ENCODE results near the gene ZNF649.

DNA sequence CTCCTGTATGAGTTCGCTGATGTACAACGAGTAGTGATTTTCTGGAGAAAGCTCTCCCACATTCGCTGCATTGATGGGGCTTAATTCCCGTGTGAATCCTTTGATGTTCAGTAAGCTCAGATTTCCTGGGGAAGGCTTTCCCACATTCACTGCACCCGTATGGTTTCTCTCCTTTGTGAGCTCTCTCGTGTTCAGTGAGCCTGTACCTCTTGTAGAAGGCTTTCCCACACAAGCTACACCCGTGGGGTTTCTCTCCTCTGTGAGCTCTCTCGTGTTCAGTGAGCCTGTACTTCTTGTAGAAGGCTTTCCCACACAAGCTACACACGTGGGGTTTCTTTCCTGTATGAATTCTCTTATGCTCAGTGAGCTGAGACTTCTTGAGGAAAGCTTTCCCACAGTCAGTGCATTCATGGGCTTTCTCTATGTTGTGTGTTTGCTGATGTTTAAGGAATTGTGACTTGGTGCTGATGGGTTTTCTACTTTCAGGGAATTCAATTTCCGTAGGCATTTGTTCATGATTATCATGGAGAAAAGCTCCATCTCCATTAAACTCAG, 13.5 kb downstream of the ZNF649 start:
- TF ChIP-seq GTF2F1 (IDR thresholded peaks at IDR 0.05; ENCODE audit: low read length) = no peak
- TF ChIP-seq STAT5B (CRISPR knock-in tag; IDR thresholded peaks at IDR 0.05) = no peak
- no peak for TF ChIP-seq CHD2 (IDR thresholded peaks at IDR 0.05; ENCODE audit: low read depth, low read length)
